T-helper 1 cell (primary cell): ENCODE data around the gene CCR7.

Experiments used
- DNase-seq, 5 donors: peaks; one replicate each; pipeline ENCODE4 v3.0.0-alpha.2; 2012 to 2020

The CCR7 gene

GRCh38 chr17:40561294-40561870 lies 3.9 kb downstream of the CCR7 start:
- no peak for DNase-seq

- DNase-seq: peak in 4 of 5 donors; percentile 61 to 92 (median 64)
Observed at GRCh38 chr17:40560592-40561293, 4.5 kb downstream of the CCR7 start.

DNA sequence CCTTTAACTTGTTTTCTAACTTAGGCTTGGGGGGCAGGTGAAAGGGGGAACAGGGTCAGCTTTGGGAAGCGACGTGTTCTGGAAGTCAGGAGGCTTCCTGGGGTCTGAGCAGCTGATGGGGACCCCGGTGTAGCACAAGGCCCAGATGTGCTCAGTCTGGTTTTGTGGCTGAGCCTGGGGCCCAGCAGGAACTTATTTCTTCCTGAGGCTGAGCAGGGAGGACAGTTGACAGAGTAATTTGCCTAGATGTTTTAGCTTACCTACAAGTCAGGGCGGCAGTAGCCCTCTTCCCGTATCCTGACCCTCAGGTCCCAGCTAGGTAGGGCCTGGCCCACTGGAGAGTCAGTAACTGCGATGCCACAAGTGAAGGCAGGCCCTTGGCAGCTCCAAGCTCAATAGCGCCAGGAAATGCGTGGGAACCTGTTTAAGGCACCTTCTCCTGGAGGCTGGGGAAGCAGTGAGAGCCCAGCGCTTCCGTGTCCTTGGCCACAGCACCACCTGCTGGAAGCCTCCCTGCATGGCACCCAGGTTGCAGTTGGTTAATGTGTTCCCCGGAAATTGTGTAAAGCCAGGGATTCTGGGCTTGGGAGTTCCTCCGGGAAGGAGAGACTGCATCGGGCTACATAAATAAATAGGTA lies 5.2 kb downstream of the CCR7 start:
- peak; percentile 65 to 83 (median 74) for DNase-seq

DNA sequence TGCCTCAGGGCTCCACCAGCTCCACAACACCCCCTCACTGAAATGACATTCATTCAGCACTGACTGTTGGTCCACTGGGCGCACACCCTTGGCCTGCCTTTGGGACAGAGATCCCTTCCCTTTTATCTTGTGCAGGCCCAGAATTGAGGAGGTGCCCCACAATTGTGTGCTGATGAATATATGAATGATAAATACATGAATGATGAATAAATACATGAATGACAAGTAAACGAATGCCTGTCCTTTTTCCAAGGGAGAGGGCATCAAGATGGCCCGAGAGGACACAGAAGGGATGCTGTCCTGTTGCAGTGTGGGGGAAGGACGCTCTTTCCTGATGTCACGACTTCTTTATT lies 5.7 kb downstream of the CCR7 start:
- DNase-seq: no peak

- no peak for DNase-seq
Observed at GRCh38 chr17:40558890-40559563, 6.2 kb downstream of the CCR7 start.

- DNase-seq: no peak
Observed at GRCh38 chr17:40558300-40558889, 6.9 kb downstream of the CCR7 start.

- DNase-seq: no peak
Observed at GRCh38 chr17:40557531-40558299, 7.6 kb downstream of the CCR7 start.

DNA sequence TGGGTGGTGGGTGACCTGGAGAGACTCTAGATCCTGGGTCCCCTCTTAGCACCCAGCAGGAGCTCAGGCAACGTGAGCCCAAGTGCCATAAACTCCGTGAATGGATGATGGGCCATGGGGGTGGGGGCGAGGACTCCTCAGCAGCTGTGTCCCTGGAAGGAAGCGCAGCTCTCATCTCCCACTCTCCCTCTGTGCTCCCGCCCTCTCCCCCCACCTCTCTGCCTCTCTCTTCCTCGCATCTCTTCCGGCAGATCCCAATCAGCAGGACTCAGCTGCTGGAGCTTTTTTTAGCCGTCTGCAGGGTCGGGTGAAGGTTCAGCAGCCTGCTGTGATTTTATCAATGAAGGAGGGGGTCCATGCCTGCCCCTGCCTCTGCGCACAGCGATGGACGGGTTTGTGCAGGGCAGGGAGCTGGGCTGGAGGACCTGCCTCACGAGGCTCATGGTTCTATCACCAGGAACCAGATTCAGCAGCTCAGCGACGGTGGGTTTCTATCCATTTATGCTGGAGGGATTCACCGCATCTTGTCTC lies 8.3 kb downstream of the CCR7 start:
- no peak for DNase-seq

GRCh38 chr17:40556198-40556661 lies 9.0 kb downstream of the CCR7 start:
- no peak for DNase-seq

GRCh38 chr17:40555296-40556190 lies 9.7 kb downstream of the CCR7 start:
- DNase-seq: no peak

- DNase-seq: peak in 1 of 5 donors; percentile 11
Observed at GRCh38 chr17:40554646-40555295, 10.5 kb downstream of the CCR7 start.

DNA sequence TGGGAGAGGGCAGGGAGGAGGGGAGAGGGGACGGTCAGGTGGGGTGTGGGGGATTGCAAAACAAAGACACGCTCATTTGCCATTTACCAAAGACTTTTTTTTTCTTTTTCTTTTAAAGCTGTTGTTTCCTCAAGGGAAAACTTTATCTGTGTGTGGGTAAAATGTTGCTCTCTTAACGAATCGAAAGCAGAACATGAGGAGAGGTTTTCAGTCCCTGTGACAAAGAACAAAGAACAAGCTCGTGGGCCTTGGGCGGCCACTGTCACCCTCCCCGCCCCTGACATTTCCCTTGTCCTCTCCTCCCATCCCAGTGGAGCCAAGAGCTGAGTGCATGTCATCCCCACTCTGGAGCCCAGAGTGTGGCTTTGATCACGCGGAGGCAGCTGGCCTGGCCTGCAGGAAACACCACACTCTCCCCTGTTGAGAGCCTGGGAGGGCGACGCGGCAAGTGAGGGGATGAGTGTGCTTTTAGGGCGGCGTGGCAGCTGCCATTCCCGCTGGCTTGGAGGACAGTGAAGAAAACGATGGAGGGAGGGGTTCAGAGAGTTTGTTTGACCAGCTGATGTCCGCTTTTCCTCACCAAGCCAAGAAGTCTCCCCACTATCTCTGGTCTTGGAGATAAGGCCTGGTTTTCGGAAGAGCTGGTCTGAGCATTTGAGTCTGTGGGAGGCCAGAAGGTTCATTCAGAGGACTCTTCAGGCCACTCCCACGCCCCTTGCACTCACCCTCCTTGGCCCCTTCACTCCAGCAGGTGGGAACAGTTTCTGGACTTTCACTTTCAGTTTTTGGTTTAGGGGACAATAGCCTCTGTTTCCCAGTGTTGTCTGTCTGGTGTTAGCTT lies 11.4 kb downstream of the CCR7 start:
- DNase-seq: peak in 1 of 5 donors; percentile 10

DNA sequence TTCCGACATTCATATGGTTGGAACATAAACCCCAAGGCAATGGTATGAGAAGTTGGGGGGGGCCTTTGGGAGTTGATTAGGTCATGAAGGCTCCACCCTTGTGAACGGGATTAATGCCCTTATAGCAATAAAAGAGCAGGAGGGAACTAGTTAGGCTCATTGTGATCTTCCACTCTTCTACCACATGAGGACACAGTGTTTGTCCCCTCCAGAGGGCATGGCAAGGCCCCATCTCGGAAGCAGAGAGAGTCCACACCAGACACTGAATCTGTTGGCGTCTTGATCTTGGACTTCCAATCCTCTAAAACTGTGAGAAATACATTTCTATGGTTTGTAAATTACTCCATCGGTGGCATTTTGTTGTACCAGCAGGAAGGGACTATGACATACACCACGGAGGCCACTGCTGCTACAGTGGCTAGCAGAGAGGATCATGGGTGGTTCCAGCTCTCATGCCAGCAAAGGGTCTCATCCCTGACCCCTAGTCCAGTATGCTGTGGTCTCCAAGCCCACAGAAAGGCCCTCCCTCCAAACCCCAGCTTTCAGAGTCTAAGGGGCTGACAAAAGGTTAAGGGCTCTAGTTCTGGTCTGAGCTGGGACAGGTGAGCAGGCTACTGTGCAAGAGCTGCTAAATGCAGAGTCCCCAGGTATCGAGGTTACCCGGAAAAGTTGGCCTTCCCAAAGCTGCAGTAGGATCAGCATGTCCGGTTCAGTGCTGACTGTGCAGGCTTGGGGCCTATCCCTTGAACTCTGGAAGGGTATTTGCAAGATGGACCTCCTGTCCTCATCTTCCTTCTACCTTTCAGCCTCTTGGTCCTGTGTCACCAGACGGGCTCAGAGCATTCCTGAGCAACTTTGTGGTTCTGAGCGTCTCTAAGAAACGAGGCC lies 12.2 kb downstream of the CCR7 start:
- DNase-seq: no peak

GRCh38 chr17:40551879-40552768 lies 13.1 kb downstream of the CCR7 start:
- DNase-seq: no peak

DNA sequence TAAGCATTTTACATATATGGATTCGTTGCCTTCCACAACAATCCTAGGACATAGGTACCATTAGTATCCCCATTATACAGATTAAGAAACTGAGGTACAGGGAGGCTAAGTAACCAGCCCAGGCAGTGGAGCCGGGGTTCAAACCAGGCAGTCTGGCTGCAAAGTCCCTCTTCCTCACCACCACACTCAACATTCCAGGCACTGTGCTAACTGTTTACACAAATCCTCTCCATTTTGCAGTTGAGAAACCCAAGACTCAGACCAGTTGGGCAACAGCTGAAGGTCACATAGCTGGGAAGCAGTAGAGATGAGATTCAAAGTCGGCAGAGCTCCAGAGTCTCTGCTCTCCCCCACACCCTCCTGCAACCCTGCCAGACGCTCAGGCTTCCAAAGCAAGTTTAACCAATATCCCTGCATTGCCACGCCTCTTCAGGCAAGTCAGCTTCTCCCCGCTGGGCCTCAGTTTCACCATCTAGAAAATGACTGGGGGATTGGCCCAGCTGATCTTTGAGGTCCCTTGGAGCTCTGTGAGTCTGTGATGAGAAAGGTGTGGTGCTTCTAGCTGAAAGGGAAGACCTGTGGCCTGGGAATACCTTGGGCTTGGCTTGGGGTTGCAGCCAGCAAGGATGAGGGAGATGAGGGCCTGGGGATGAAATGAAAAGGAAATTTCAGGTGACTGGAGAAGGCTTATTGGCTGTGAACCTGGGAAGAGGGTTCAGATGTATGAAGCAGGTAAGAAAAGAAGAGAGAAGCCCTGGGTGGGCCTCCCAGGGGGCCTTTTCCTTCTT lies 14.0 kb downstream of the CCR7 start:
- DNase-seq: no peak

DNA sequence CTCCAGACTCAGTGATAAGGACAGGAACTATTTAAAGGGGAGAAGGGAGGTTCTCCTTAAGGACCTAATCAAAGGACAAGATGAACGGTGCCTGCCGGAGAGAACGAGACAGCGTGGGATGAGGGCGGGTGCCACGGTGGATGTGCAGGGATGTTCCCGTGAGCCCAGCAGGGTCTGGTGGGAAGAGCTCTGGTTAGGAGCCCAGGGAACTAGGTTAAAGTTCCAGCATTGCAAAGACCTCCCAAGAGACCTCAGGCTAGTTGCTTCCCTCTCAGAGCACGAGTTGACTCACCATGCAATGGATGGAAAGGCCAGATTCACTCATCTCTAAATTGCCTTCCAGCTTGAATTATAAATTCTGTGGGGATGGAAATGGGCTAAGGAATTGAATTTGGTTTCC lies 14.7 kb downstream of the CCR7 start:
- no peak for DNase-seq
